Endodermal cell (in vitro differentiated cells): ENCODE measurements around the gene HOXD3. TPM values are rescaled to one million over a fixed set of nuclear protein-coding genes. Genes with fewer than 3 reads are reported as not detected.

Experiments used
- DNase-seq: peaks from one replicate; pipeline ENCODE4 v3.0.0-alpha.2; 2017
- H3K27ac ChIP-seq: 2 replicates; pipeline ENCODE4 v1.5.1; 2013; ENCODE audit warnings: mild to moderate bottlenecking, low read depth, low read length, moderate library complexity
- H3K27me3 ChIP-seq: 2 replicates; pipeline ENCODE4 v1.6.1; 2013; ENCODE audit warnings: mild to moderate bottlenecking, low read length, moderate library complexity; ENCODE audit not compliant: insufficient read depth, control insufficient read depth, poor library complexity, severe bottlenecking
- H3K36me3 ChIP-seq: 2 replicates; pipeline ENCODE4 v1.7.0; 2013; ENCODE audit warnings: mild to moderate bottlenecking, low read length, moderate library complexity; ENCODE audit not compliant: control insufficient read depth, insufficient read depth
- H3K4me1 ChIP-seq: one replicate; pipeline ENCODE4 v1.7.0; 2013; ENCODE audit warnings: low read length; ENCODE audit not compliant: control insufficient read depth, insufficient read depth
- H3K4me3 ChIP-seq: 2 replicates; pipeline ENCODE4 v1.5.1; 2013; ENCODE audit warnings: mild to moderate bottlenecking, low read length, moderate library complexity
- H3K9ac ChIP-seq: 2 replicates; pipeline ENCODE4 v1.6.1; 2013; ENCODE audit warnings: mild to moderate bottlenecking, low read length, moderate library complexity; ENCODE audit not compliant: poor library complexity, severe bottlenecking; ENCODE audit errors: extremely low read depth
- H3K9me3 ChIP-seq: 2 replicates; pipeline ENCODE4 v1.6.1; 2013; ENCODE audit warnings: mild to moderate bottlenecking, low read length, moderate library complexity; ENCODE audit not compliant: control insufficient read depth
- H3K27ac Mint-ChIP-seq: 2 replicates; pipeline ENCODE4 v1.8.0; 2020; ENCODE audit warnings: mixed read lengths
- H3K27me3 Mint-ChIP-seq: 2 replicates; pipeline ENCODE4 v1.8.0; 2021; ENCODE audit warnings: mild to moderate bottlenecking, mixed read lengths; ENCODE audit not compliant: insufficient read depth
- H3K36me3 Mint-ChIP-seq: 2 replicates; pipeline ENCODE4 v1.8.0; 2020; ENCODE audit warnings: low read depth, mixed read lengths
- H3K4me1 Mint-ChIP-seq: 2 replicates; pipeline ENCODE4 v1.8.0; 2020; ENCODE audit warnings: mixed read lengths
- H3K4me3 Mint-ChIP-seq: 2 replicates; pipeline ENCODE4 v1.8.0; 2020; ENCODE audit warnings: mild to moderate bottlenecking, moderate library complexity, mixed read lengths
- H3K9me3 Mint-ChIP-seq: 2 replicates; pipeline ENCODE4 v1.8.0; 2020; ENCODE audit warnings: mild to moderate bottlenecking, mixed read lengths
- CTCF ChIP-seq: fragments of 200-600 bp; sonication (generic); conservative IDR thresholded peaks from 2 replicates; pipeline ENCODE4 v1.5.0; 2021; ENCODE audit warnings: antibody characterized with exemption, mild to moderate bottlenecking
- WGBS, 2 experiments: methylation state at CpG; one replicate each; pipeline versions ENCODE4 v1.1.5 to v1.1.7; 2013; ENCODE audit warnings: missing lambda C conversion rate in 2 of 2, mixed read lengths in 1 of 2; ENCODE audit not compliant: insufficient coverage in 1 of 2, insufficient read length in 1 of 2; 5-methylcytosine and 5-hydroxymethylcytosine counted together
- total RNA-seq, 2 donors: library from RNA; stranded (reverse); fragmentation: NEBNext Ultra II Directional in 1 of 2; extraction: Animal tissue kit (Norgen Biotek cat#: 25700) in 1 of 2; gene quantifications; 2 replicates in 1 of 2; 3 replicates in 1 of 2; pipeline ENCODE4 v1.2.1, GENCODE V29; 2021

Gene HOXD3
- total RNA-seq, 2 donors from 2014 or later = not detected

- Histone ChIP-seq H3K27me3 (peaks cover 100% of the 10 kb centered on the region), H3K36me3 (no peaks in the 10 kb centered on the region), H3K9me3 (no peaks in the 10 kb centered on the region), H3K4me3 (peak overlapping the region; percentile 38), H3K27ac (no peak overlapping the region), H3K9ac (no peak overlapping the region), H3K4me1 (no peaks in the 10 kb centered on the region)
- WGBS, 2 experiments = 4 to 11% methylated on average over 14 to 47 of the region's 49 CpGs
- peaks cover 96% of the 10 kb centered on the region for H3K27me3 Mint-ChIP-seq
- H3K4me3 Mint-ChIP-seq = peak overlapping the region; percentile 33
- H3K27ac Mint-ChIP-seq = no peak overlapping the region
- no peaks in the 10 kb centered on the region for H3K9me3 Mint-ChIP-seq
- TF ChIP-seq CTCF = no peak
- no peaks in the 10 kb centered on the region for H3K36me3 Mint-ChIP-seq
- peak; percentile 82 for DNase-seq
- peaks cover 12% of the 10 kb centered on the region for H3K4me1 Mint-ChIP-seq
Measured at GRCh38 chr2:176128172-176128981, 28.7 kb upstream of the HOXD3 start.

GRCh38 chr2:176128982-176129796 lies 27.9 kb upstream of the HOXD3 start, which contains the start of gene HOXD8:
Gene HOXD8, plus strand, starts transcription at chr2:176129705. Its CDS starts 662 bp downstream, at chr2:176130367.
- H3K36me3 ChIP-seq = no peaks in the 10 kb centered on the region
- H3K9ac ChIP-seq = no peak within 1 kb of the TSS
- TF ChIP-seq CTCF = no peak
- WGBS, 2 experiments = 1 to 3% methylated on average over 17 to 64 of the region's 64 CpGs
- H3K27ac ChIP-seq = no peak within 1 kb of the TSS
- Mint-ChIP-seq H3K27ac (no peak within 1 kb of the TSS), H3K4me1 (peaks cover 12% of the 10 kb centered on the region), H3K36me3 (no peaks in the 10 kb centered on the region), H3K9me3 (no peaks in the 10 kb centered on the region), H3K4me3 (peak within 1 kb of the TSS; percentile 33), H3K27me3 (peaks cover 96% of the 10 kb centered on the region)
- peak; percentile 77 for DNase-seq
- H3K4me3 ChIP-seq = peak within 1 kb of the TSS; percentile 38
- H3K9me3 ChIP-seq = no peaks in the 10 kb centered on the region
- H3K27me3 ChIP-seq = peaks cover 100% of the 10 kb centered on the region
- H3K4me1 ChIP-seq = no peaks in the 10 kb centered on the region

GRCh38 chr2:176129813-176130146 lies 27.3 kb upstream of the HOXD3 start:
- no peak overlapping the region for H3K9ac ChIP-seq

More at GRCh38 chr2:176129813-176130146, 27.3 kb upstream of the HOXD3 start:
- Histone ChIP-seq H3K4me3 (no peak overlapping the region), H3K9me3 (no peaks in the 10 kb centered on the region), H3K4me1 (no peaks in the 10 kb centered on the region), H3K27ac (no peak overlapping the region), H3K27me3 (peaks cover 100% of the 10 kb centered on the region), H3K36me3 (no peaks in the 10 kb centered on the region)
- Mint-ChIP-seq H3K36me3 (no peaks in the 10 kb centered on the region), H3K27me3 (peaks cover 96% of the 10 kb centered on the region), H3K4me1 (peaks cover 12% of the 10 kb centered on the region), H3K27ac (no peak overlapping the region), H3K9me3 (no peaks in the 10 kb centered on the region), H3K4me3 (peak overlapping the region; percentile 33)
- 1 to 2% methylated on average over 9 to 43 of the region's 43 CpGs for WGBS, 2 experiments
- DNase-seq = peak; percentile 61
- TF ChIP-seq CTCF = no peak
